K562 (cell line): Measurements from ENCODE around the gene DOCK4. TPM values are rescaled to one million over a fixed set of nuclear protein-coding genes. Genes with fewer than 3 reads are reported as not detected.

Experiments
- ATAC-seq: fragments of 200-7000 bp; cut with Tn5 transposase; 3 replicates; pipeline ENCODE4 v1.9.1; 2020; ENCODE audit warnings: moderate library complexity
- BruUV-seq: library from RNA; stranded (reverse); fragments of 400-500 nt; replicated peaks from 2 replicates; lab custom pipeline; 2021; lab: Mats Ljungman, UMichigan
- CTCF ChIA-PET: fragments of 300-600 bp; formaldehyde crosslinking; extraction: SDS; loops from one replicate; lab custom pipeline; 2021; ENCODE audit warnings: low intra/inter-chr PET ratio; lab: Yijun Ruan, JAX
- POLR2A ChIA-PET: fragments of 300-600, 350-650 bp; sonication (Branson Sonifier 250); formaldehyde crosslinking; extraction: SDS; loops from one replicate; lab custom pipeline; 2021; ENCODE audit warnings: antibody characterized with exemption, inconsistent platforms; lab: Yijun Ruan, JAX
- DNase-seq, 4 experiments: peaks; one replicate each; pipeline versions ENCODE4 v3.0.0 to v3.0.0-alpha.2; 2011 to 2018; ENCODE audit warnings: low spot score in 3 of 4, mixed read lengths in 3 of 4; ENCODE audit errors: extremely low read depth in 1 of 4
- FAIRE-seq: peaks from 2 replicates; lab custom pipeline; 2011; peaks lifted over from hg19 to GRCh38; lab: Jason Lieb, UNC
- H2AFZ ChIP-seq: 2 replicates; pipeline ENCODE4 v1.6.0; 2011; ENCODE audit warnings: low read depth, low read length, control low read depth, inconsistent platforms
- H3K27ac ChIP-seq: fragments of 200-600 bp; 3 replicates; pipeline ENCODE4 v1.8.0; 2011; ENCODE audit warnings: low read depth, mild to moderate bottlenecking, control low read depth, inconsistent platforms, low read length, moderate library complexity, mixed read lengths; ENCODE audit errors: extremely low read depth
- H3K27me3 ChIP-seq, 2 experiments: fragments of 300-600 bp in 1 of 2; 2 replicates in 1 of 2; 3 replicates in 1 of 2; pipeline versions ENCODE4 v1.6.0 to v1.8.0; 2011; ENCODE audit warnings: inconsistent platforms in 2 of 2, low read length in 2 of 2, mild to moderate bottlenecking in 1 of 2, mixed read lengths in 1 of 2, moderate library complexity in 1 of 2; ENCODE audit not compliant: control insufficient read depth in 2 of 2, insufficient read depth in 2 of 2
- H3K36me3 ChIP-seq: fragments of 300-600 bp; 3 replicates; pipeline ENCODE4 v1.8.0; 2011; ENCODE audit warnings: mild to moderate bottlenecking, low read length, inconsistent platforms; ENCODE audit not compliant: control insufficient read depth, insufficient read depth
- H3K4me1 ChIP-seq, 2 experiments: fragments of 200-600 bp in 1 of 2; replicated peaks in 1 of 2; 2 replicates in 1 of 2; 3 replicates in 1 of 2; pipeline versions ENCODE4 v1.5.1 to v1.8.0; 2011; ENCODE audit warnings: inconsistent platforms in 2 of 2, low read length in 2 of 2, mild to moderate bottlenecking in 1 of 2, mixed read lengths in 1 of 2, moderate library complexity in 1 of 2; ENCODE audit not compliant: control insufficient read depth in 2 of 2, insufficient read depth in 2 of 2
- H3K4me2 ChIP-seq: 2 replicates; pipeline ENCODE4 v1.6.1; 2011; ENCODE audit warnings: low read length, control low read depth, inconsistent platforms, mixed read lengths; ENCODE audit not compliant: insufficient read depth
- H3K4me3 ChIP-seq: fragments of 200-600 bp; sonication (generic), shearing (Covaris generic); 2 replicates; pipeline ENCODE4 v1.5.1; 2016; ENCODE audit warnings: control low read depth, inconsistent platforms
- H3K79me2 ChIP-seq: fragments of 200-600 bp; 3 replicates; pipeline ENCODE4 v1.8.0; 2011; ENCODE audit warnings: low read length, inconsistent platforms; ENCODE audit not compliant: control insufficient read depth, insufficient read depth
- H3K9ac ChIP-seq, 2 experiments: 2 replicates each; pipeline versions ENCODE4 v1.6.0 to v1.6.1; 2011; ENCODE audit warnings: low read depth in 2 of 2, low read length in 2 of 2, control low read depth in 1 of 2, inconsistent platforms in 1 of 2, mild to moderate bottlenecking in 1 of 2, mixed read lengths in 1 of 2; ENCODE audit not compliant: insufficient read depth in 1 of 2
- H3K9me1 ChIP-seq: one replicate; pipeline ENCODE4 v1.6.0; 2011; ENCODE audit warnings: inconsistent platforms, mild to moderate bottlenecking, low read length, moderate library complexity; ENCODE audit not compliant: control insufficient read depth, insufficient read depth
- H3K9me3 ChIP-seq: replicated peaks from 2 replicates; pipeline ENCODE4 v1.5.1; 2011; ENCODE audit warnings: low read depth, low read length, inconsistent platforms; ENCODE audit not compliant: control insufficient read depth, insufficient read depth
- H4K20me1 ChIP-seq: replicated peaks from 2 replicates; pipeline ENCODE4 v1.6.1; 2011; ENCODE audit warnings: low read length, inconsistent platforms, mixed read lengths; ENCODE audit not compliant: control insufficient read depth, insufficient read depth
- ARID3A ChIP-seq: IDR thresholded peaks from 2 replicates; pipeline ENCODE4 v1.6.1; 2012; ENCODE audit warnings: low read depth, low read length, improper control_type of control experiment, borderline replicate concordance
- ESRRB ChIP-seq: fragments of 250-450 bp; sonication (Bioruptor Pico); IDR thresholded peaks from 2 replicates; pipeline ENCODE4 v1.5.0; 2020; ENCODE audit warnings: mild to moderate bottlenecking, moderate library complexity, borderline replicate concordance
- NCOA4 ChIP-seq: fragments of 450-650 bp; IDR thresholded peaks from 2 replicates; pipeline ENCODE4 v1.6.1; 2018; ENCODE audit warnings: mild to moderate bottlenecking; ENCODE audit not compliant: partially characterized antibody
- YBX1 ChIP-seq: fragments of 450-650 bp; IDR thresholded peaks from 2 replicates; pipeline ENCODE4 v1.7.1; 2016; ENCODE audit warnings: mild to moderate bottlenecking
- ZNF232 ChIP-seq: sonication (generic); formaldehyde crosslinking; IDR thresholded peaks from 2 replicates; pipeline ENCODE4 v1.8.0; 2022; ENCODE audit warnings: mild to moderate bottlenecking, missing genetic modification reagents
- ZNF436 ChIP-seq: fragments of 250-450, 450-650 bp; sonication (Bioruptor Pico); formaldehyde crosslinking; IDR thresholded peaks from 2 replicates; pipeline ENCODE4 v1.7.0; 2020; ENCODE audit warnings: mild to moderate bottlenecking
- ZNF668 ChIP-seq: fragments of 250-450 bp; sonication (Bioruptor Pico); IDR thresholded peaks from 2 replicates; pipeline ENCODE4 v1.8.0; 2022; ENCODE audit warnings: mild to moderate bottlenecking, inconsistent platforms
- ZSCAN32 ChIP-seq: fragments of 450-650 bp; formaldehyde crosslinking; IDR thresholded peaks from 2 replicates; pipeline ENCODE4 v1.4.0; 2020; ENCODE audit warnings: mild to moderate bottlenecking, moderate library complexity
- WGBS: fragments of 100-300 bp; shearing (Covaris generic); methylation state at CpG from one replicate; pipeline ENCODE4 v1.1.6; 2016; ENCODE audit warnings: low coverage, mixed read lengths; ENCODE audit not compliant: insufficient coverage; ENCODE audit errors: missing lambda C conversion rate; 5-methylcytosine and 5-hydroxymethylcytosine counted together
- in situ Hi-C: fragments of 300-500 bp; cut with MboI; formaldehyde crosslinking; loops from 4 replicates; pipeline ENCODE4 v1.15.0; 2018; ENCODE audit warnings: inconsistent platforms, mixed read lengths
- intact Hi-C: fragments of 100-400 bp; cut with micrococcal nuclease; formaldehyde crosslinking; loops from 2 replicates; pipeline ENCODE4 v1.14.2; 2022
- polyA plus RNA-seq, 8 experiments: library from polyadenylated mRNA; depleted of rRNA in 4 of 8; stranded (reverse) in 5 of 8; unstranded in 3 of 8; fragments of >200 nt; fragmentation: Nextera tagmentation in 2 of 8; fragmentation: Illumina TruSeq in 1 of 8; extraction: Ambion mirVana in 2 of 8; extraction: Trizol in 1 of 8; gene quantifications; 2 replicates each; pipeline versions ENCODE4 v1.2.1 to v1.2.3, GENCODE V29; 2011 to 2014; ENCODE audit warnings: inconsistent platforms in 1 of 8, missing spikeins in 1 of 8
- total RNA-seq, 7 experiments: library from RNA; depleted of rRNA in 6 of 7; stranded (reverse); fragments of >200 nt in 6 of 7; fragmentation: Illumina TruSeq in 2 of 7; extraction: Trizol in 2 of 7; gene quantifications; 2 replicates each; pipeline versions ENCODE4 v1.2.1 to v1.2.3, GENCODE V29; 2011 to 2021; ENCODE audit warnings: low replicate concordance in 1 of 7
- TF ChIP-seq, protein P1 (sequence below): sonication (generic); formaldehyde crosslinking; IDR thresholded peaks from 2 replicates; pipeline ENCODE4 v1.8.0; 2023; ENCODE audit warnings: mild to moderate bottlenecking, missing genetic modification reagents

The DOCK4 gene
- total and polyA plus RNA-seq, 9 of the 15 experiments (the other 6 are each of a cell fraction or from before 2014, with no cell fraction given), result 0.42 to 5.7 (median 2.3) TPM

GRCh38 chr7:111931016-111931517, 275.1 kb downstream of the DOCK4 start:
- Histone ChIP-seq H3K27ac (no peak overlapping the region), H3K9me3 (no peaks in the 10 kb centered on the region), H3K4me2 (no peak overlapping the region), H3K36me3 (no peaks in the 10 kb centered on the region), H3K27me3 (peaks cover 5 to 10% of the 10 kb centered on the region in 2 experiments; a peak in 4 of 5 replicates), H3K9ac (no peak overlapping the region), H3K4me1 (no peaks in the 10 kb centered on the region), H4K20me1 (no peaks in the 10 kb centered on the region), H3K4me3 (no peak overlapping the region), H3K79me2 (no peaks in the 10 kb centered on the region), H2AFZ (no peak overlapping the region), H3K9me1 (no peaks in the 10 kb centered on the region)
- CTCF ChIA-PET, result no interaction called here
- ATAC-seq (no peak; the same call in 2 of the 3 replicates), FAIRE-seq (no peak), DNase-seq (no peak)
- TF ChIP-seq ZNF232, result no peak
- no peak for TF ChIP-seq NCOA4
- TF ChIP-seq, protein P1, sequence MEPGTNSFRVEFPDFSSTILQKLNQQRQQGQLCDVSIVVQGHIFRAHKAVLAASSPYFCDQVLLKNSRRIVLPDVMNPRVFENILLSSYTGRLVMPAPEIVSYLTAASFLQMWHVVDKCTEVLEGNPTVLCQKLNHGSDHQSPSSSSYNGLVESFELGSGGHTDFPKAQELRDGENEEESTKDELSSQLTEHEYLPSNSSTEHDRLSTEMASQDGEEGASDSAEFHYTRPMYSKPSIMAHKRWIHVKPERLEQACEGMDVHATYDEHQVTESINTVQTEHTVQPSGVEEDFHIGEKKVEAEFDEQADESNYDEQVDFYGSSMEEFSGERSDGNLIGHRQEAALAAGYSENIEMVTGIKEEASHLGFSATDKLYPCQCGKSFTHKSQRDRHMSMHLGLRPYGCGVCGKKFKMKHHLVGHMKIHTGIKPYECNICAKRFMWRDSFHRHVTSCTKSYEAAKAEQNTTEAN (CRISPR knock-in tag), result no peak
- no peak for TF ChIP-seq YBX1
- TF ChIP-seq ZNF668, result no peak
- no peak for TF ChIP-seq ESRRB (CRISPR knock-in tag)
- no peak for TF ChIP-seq ARID3A
- no peak for TF ChIP-seq ZNF436 (CRISPR knock-in tag)
- TF ChIP-seq ZSCAN32, result no peak
- POLR2A ChIA-PET, result interaction anchor here (0.7 to 1.1 kb wide), 3 partner anchors 10 to 646 kb away, joined by 3 to 4 read pairs (median 3); no protein-coding TSS in a partner anchor
- 0% methylated on average over 3 of the region's 3 CpGs for WGBS
- BruUV-seq, result no TSS peak
- intact Hi-C loops (no loop called here), in situ Hi-C loops (no loop called here)
